ENCODE results near the gene LRCH3. TPM values are rescaled to one million over a fixed set of nuclear protein-coding genes. Genes with fewer than 3 reads are reported as not detected.

LRCH3 gene
- total and polyA plus RNA-seq, 2 of the 13 experiments (the other 11 are each of a cell fraction or from before 2014, with no cell fraction given): 25.5 to 103 TPM

DNA sequence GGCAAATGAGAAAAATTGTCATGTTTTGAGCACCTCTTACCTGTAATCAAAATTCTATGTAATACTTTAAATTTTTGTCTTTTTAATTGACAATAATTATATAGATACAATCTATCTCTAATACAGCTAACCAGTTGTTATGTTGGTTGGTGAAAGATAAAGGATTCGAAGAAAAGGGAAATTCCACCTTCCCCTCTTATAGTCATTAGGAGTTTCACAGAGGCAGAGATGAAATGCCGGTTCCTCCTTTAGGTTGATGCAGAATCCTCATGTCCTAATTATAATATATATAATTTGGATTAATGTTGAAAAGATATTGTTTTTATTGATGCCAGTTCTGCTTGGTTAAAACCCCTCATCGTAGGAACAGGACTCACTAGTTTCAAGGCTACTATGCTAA lies 67.1 kb downstream of the LRCH3 start:
- WGBS (ENCODE audit: low lambda C conversion rate): 94% methylated on average over 3 of the region's 3 CpGs
- no peaks in the 10 kb centered on the region for H3K79me2 ChIP-seq (ENCODE audit: insufficient read depth, low read length)

More for the DNA sequence above, 67.1 kb downstream of the LRCH3 start:
- H3K4me1 ChIP-seq (ENCODE audit: insufficient read depth, low read length): no peaks in the 10 kb centered on the region
- DNase-seq (ENCODE audit: low spot score) (no peak), FAIRE-seq (no peak), ATAC-seq (no peak)
- ChIA-PET POLR2A (no interaction called here), CTCF (ENCODE audit: low intra/inter-chr PET ratio, low total read pairs) (no interaction called here)
- peaks cover 6 to 44% of the 10 kb centered on the region in 2 experiments for H3K36me3 ChIP-seq (replicated peaks in 1 of 2; ENCODE audit: control insufficient read depth in 1 of 2, insufficient read depth in 2 of 2, low read length in 2 of 2)
- in situ Hi-C loops (cut with HindIII; ENCODE audit: extremely low pct_ligation_motif_present, low pct_unique_long_range_greater_than_20kb): no loop called here
- H4K20me1 ChIP-seq (ENCODE audit: insufficient read depth, low read length): no peaks in the 10 kb centered on the region
- H2AFZ ChIP-seq (ENCODE audit: low read length): no peak overlapping the region
- no TSS peak for BruUV-seq (replicated peaks)
- intact Hi-C loops (cut with micrococcal nuclease; ENCODE audit: unreplicated experiment): no loop called here
- TF ChIP-seq ATAD3A (CRISPR knock-in tag; IDR thresholded peaks at IDR 0.05) (no peak), SNAI1 (CRISPR knock-in tag; IDR thresholded peaks at IDR 0.05; ENCODE audit: borderline replicate concordance) (no peak), ZNF878 (CRISPR knock-in tag; IDR thresholded peaks at IDR 0.05) (no peak), KDM5A (IDR thresholded peaks at IDR 0.05; ENCODE audit: borderline replicate concordance, low read length) (no peak), TMF1 (CRISPR knock-in tag; IDR thresholded peaks at IDR 0.05; ENCODE audit: low read depth) (no peak), SMAD1 (CRISPR knock-in tag; IDR thresholded peaks at IDR 0.05; ENCODE audit: borderline replicate concordance, low read depth) (no peak), THAP11 (CRISPR knock-in tag; IDR thresholded peaks at IDR 0.05) (no peak), ZNF530 (CRISPR knock-in tag; IDR thresholded peaks at IDR 0.05; ENCODE audit: low read depth) (no peak), ZNF484 (CRISPR knock-in tag; IDR thresholded peaks at IDR 0.05; ENCODE audit: borderline replicate concordance, low read depth) (no peak), PAX8 (CRISPR knock-in tag; IDR thresholded peaks at IDR 0.05; ENCODE audit: borderline replicate concordance) (no peak), ZFP41 (CRISPR knock-in tag; IDR thresholded peaks at IDR 0.05; ENCODE audit: borderline replicate concordance) (no peak)
- TF ChIP-seq, protein P1, sequence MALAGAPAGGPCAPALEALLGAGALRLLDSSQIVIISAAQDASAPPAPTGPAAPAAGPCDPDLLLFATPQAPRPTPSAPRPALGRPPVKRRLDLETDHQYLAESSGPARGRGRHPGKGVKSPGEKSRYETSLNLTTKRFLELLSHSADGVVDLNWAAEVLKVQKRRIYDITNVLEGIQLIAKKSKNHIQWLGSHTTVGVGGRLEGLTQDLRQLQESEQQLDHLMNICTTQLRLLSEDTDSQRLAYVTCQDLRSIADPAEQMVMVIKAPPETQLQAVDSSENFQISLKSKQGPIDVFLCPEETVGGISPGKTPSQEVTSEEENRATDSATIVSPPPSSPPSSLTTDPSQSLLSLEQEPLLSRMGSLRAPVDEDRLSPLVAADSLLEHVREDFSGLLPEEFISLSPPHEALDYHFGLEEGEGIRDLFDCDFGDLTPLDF (CRISPR knock-in tag; IDR thresholded peaks at IDR 0.05): no peak
- TF ChIP-seq, protein P2, sequence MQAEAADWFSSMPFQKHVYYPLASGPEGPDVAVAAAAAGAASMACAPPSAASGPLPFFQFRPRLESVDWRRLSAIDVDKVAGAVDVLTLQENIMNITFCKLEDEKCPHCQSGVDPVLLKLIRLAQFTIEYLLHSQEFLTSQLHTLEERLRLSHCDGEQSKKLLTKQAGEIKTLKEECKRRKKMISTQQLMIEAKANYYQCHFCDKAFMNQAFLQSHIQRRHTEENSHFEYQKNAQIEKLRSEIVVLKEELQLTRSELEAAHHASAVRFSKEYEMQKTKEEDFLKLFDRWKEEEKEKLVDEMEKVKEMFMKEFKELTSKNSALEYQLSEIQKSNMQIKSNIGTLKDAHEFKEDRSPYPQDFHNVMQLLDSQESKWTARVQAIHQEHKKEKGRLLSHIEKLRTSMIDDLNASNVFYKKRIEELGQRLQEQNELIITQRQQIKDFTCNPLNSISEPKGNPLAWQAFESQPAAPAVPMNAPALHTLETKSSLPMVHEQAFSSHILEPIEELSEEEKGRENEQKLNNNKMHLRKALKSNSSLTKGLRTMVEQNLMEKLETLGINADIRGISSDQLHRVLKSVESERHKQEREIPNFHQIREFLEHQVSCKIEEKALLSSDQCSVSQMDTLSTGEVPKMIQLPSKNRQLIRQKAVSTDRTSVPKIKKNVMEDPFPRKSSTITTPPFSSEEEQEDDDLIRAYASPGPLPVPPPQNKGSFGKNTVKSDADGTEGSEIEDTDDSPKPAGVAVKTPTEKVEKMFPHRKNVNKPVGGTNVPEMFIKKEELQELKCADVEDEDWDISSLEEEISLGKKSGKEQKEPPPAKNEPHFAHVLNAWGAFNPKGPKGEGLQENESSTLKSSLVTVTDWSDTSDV (CRISPR knock-in tag; IDR thresholded peaks at IDR 0.05): no peak
- TF ChIP-seq, protein P3, sequence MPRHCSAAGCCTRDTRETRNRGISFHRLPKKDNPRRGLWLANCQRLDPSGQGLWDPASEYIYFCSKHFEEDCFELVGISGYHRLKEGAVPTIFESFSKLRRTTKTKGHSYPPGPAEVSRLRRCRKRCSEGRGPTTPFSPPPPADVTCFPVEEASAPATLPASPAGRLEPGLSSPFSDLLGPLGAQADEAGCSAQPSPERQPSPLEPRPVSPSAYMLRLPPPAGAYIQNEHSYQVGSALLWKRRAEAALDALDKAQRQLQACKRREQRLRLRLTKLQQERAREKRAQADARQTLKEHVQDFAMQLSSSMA (CRISPR knock-in tag; IDR thresholded peaks at IDR 0.05): no peak
- TF ChIP-seq, protein P4, sequence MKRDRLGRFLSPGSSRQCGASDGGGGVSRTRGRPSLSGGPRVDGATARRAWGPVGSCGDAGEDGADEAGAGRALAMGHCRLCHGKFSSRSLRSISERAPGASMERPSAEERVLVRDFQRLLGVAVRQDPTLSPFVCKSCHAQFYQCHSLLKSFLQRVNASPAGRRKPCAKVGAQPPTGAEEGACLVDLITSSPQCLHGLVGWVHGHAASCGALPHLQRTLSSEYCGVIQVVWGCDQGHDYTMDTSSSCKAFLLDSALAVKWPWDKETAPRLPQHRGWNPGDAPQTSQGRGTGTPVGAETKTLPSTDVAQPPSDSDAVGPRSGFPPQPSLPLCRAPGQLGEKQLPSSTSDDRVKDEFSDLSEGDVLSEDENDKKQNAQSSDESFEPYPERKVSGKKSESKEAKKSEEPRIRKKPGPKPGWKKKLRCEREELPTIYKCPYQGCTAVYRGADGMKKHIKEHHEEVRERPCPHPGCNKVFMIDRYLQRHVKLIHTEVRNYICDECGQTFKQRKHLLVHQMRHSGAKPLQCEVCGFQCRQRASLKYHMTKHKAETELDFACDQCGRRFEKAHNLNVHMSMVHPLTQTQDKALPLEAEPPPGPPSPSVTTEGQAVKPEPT (CRISPR knock-in tag; IDR thresholded peaks at IDR 0.05; ENCODE audit: low read depth): no peak
- no peaks in the 10 kb centered on the region for H3K27me3 ChIP-seq (ENCODE audit: control insufficient read depth in 1 of 2, insufficient read depth in 2 of 2, low read length in 2 of 2)
- H3K9me3 ChIP-seq (ENCODE audit: low read length): no peaks in the 10 kb centered on the region
- H3K4me3 ChIP-seq (replicated peaks in 1 of 3; ENCODE audit: insufficient read depth in 1 of 3, low read depth in 2 of 3, low read length in 3 of 3): no peak overlapping the region
- H3K27ac ChIP-seq (ENCODE audit: extremely low read length, insufficient read depth, low read length): no peak overlapping the region
- no peak overlapping the region for H3K9ac ChIP-seq (ENCODE audit: insufficient read depth, low read depth, low read length)
- no peak overlapping the region for H3K4me2 ChIP-seq (ENCODE audit: low read depth, low read length)
